HUES6 (cell line): ENCODE measurements around the gene MYOZ3.

Source experiments
- H3K27ac ChIP-seq: 2 replicates; pipeline ENCODE4 v1.7.0; 2013; ENCODE audit warnings: low read depth, mild to moderate bottlenecking, low read length, inconsistent platforms
- H3K27me3 ChIP-seq: 2 replicates; pipeline ENCODE4 v1.6.1; 2013; ENCODE audit warnings: low read length; ENCODE audit not compliant: control insufficient read depth, insufficient read depth
- H3K36me3 ChIP-seq: 2 replicates; pipeline ENCODE4 v1.6.1; 2013; ENCODE audit warnings: low read length; ENCODE audit not compliant: control insufficient read depth, insufficient read depth
- H3K4me1 ChIP-seq: 2 replicates; pipeline ENCODE4 v1.6.1; 2013; ENCODE audit warnings: low read length; ENCODE audit not compliant: control insufficient read depth, insufficient read depth
- H3K4me3 ChIP-seq: 2 replicates; pipeline ENCODE4 v1.5.1; 2013; ENCODE audit warnings: low read depth, low read length
- H3K9ac ChIP-seq: one replicate; pipeline ENCODE4 v1.6.1; 2013; ENCODE audit warnings: mild to moderate bottlenecking, low read length
- H3K9me3 ChIP-seq: 2 replicates; pipeline ENCODE4 v1.6.1; 2013; ENCODE audit warnings: low read depth, low read length; ENCODE audit not compliant: control insufficient read depth, insufficient read depth

Gene MYOZ3, protein sequence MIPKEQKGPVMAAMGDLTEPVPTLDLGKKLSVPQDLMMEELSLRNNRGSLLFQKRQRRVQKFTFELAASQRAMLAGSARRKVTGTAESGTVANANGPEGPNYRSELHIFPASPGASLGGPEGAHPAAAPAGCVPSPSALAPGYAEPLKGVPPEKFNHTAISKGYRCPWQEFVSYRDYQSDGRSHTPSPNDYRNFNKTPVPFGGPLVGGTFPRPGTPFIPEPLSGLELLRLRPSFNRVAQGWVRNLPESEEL

DNA sequence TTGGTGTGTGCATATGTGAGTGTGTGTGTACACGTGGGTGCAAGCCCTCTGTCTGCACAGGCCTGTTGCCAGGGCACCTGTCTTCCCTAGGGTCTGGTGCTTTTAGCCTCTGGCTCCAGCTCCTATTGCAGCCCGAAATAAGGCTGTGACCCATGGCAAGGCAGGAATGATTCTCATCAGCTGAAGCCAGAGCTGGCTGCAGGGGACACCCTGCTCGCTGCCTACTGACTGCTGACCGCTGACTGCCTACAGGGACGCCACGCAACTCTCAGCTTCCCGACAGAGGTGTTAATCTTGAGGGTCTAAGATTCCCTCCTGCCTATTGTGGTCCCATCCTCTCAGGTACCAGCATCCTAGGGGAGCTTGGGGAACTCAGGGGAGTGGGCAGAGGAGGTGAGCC lies at the start of gene MYOZ3:
TSS of gene MYOZ3 (plus strand) at position 166 of the 400 bp plus-strand sequence. CDS start 1,691 bp downstream, outside the sequence.
- Histone ChIP-seq H3K9me3 (no peaks in the 10 kb centered on the region), H3K4me3 (no peak within 1 kb of the TSS), H3K4me1 (peaks cover 21% of the 10 kb centered on the region), H3K27me3 (0 out of 2 replicates have a peak, but pooled peaks cover 3% of the 10 kb centered on the region), H3K27ac (no peak within 1 kb of the TSS), H3K36me3 (no peaks in the 10 kb centered on the region), H3K9ac (no peak within 1 kb of the TSS)

- Histone ChIP-seq H3K27me3 (no peaks in the 10 kb centered on the region; the same call in 1 of the 2 replicates), H3K4me1 (peaks cover 21% of the 10 kb centered on the region), H3K27ac (no peak overlapping the region), H3K9me3 (no peaks in the 10 kb centered on the region), H3K36me3 (no peaks in the 10 kb centered on the region), H3K4me3 (no peak overlapping the region), H3K9ac (no peak overlapping the region)
These were observed 48.6 kb upstream of the MYOZ3 start for GRCh38 chr5:150612405-150612804.

DNA sequence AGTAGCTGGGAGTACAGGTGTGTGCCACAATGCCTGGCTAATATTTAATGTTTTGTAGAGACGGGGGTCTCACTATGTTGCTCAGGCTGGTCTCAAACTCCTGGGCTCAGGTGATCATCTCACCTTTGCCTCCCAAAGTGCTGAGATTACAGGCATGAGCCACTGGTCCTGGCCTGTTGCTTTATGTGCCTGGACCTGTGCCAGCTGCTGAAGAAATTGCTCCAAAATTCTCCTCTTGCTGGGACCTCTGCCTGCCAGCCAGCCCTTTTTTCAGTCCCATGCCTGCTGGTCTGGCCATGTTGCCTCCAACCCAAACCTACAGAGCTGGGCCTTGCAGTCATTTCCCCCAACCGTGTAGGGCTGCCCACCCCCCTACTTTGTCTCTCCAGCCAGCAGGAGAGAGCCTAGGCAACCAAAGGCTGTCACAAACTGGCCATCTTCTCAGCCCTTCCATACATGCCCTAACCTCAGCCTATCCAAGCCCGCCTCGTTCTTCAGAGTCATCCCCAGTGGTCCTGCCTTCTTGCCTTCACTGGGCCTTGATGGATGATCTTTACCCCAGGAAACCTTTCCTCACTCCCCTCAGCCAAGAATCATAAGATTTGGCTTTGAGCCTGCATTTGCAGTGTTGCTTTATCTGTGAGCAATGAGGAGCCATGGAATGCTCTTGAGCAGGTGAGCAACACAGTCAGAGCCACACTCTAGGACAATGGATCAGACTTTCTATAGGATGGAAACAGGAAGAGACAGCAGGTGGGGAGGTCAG lies 48.0 kb upstream of the MYOZ3 start:
- H3K9ac ChIP-seq: no peak overlapping the region
- no peaks in the 10 kb centered on the region; the same call in 1 of the 2 replicates for H3K27me3 ChIP-seq
- no peak overlapping the region for H3K4me3 ChIP-seq
- no peaks in the 10 kb centered on the region for H3K9me3 ChIP-seq
- H3K4me1 ChIP-seq: peaks cover 21% of the 10 kb centered on the region
- H3K27ac ChIP-seq: no peak overlapping the region
- H3K36me3 ChIP-seq: no peaks in the 10 kb centered on the region

- peaks cover 21% of the 10 kb centered on the region for H3K4me1 ChIP-seq
- H3K27ac ChIP-seq: no peak overlapping the region
- no peak overlapping the region for H3K9ac ChIP-seq
- H3K4me3 ChIP-seq: no peak overlapping the region
- no peaks in the 10 kb centered on the region; the same call in 1 of the 2 replicates for H3K27me3 ChIP-seq
- H3K36me3 ChIP-seq: no peaks in the 10 kb centered on the region
- H3K9me3 ChIP-seq: no peaks in the 10 kb centered on the region
These were observed 46.9 kb upstream of the MYOZ3 start for GRCh38 chr5:150613991-150614660.

- Histone ChIP-seq H3K9ac (no peak overlapping the region), H3K27me3 (no peaks in the 10 kb centered on the region; the same call in 1 of the 2 replicates), H3K27ac (no peak overlapping the region), H3K36me3 (no peaks in the 10 kb centered on the region), H3K4me3 (no peak overlapping the region), H3K4me1 (peaks cover 21% of the 10 kb centered on the region), H3K9me3 (no peaks in the 10 kb centered on the region)
These were observed 46.4 kb upstream of the MYOZ3 start for GRCh38 chr5:150614661-150615060.

GRCh38 chr5:150615141-150615699 lies 45.8 kb upstream of the MYOZ3 start:
- Histone ChIP-seq H3K4me3 (no peak overlapping the region), H3K9ac (no peak overlapping the region), H3K27me3 (no peaks in the 10 kb centered on the region; the same call in 1 of the 2 replicates), H3K27ac (no peak overlapping the region), H3K4me1 (peaks cover 21% of the 10 kb centered on the region), H3K36me3 (no peaks in the 10 kb centered on the region), H3K9me3 (no peaks in the 10 kb centered on the region)

- Histone ChIP-seq H3K27ac (no peak overlapping the region), H3K27me3 (no peaks in the 10 kb centered on the region; the same call in 1 of the 2 replicates), H3K36me3 (no peaks in the 10 kb centered on the region), H3K9me3 (no peaks in the 10 kb centered on the region), H3K9ac (no peak overlapping the region), H3K4me1 (peaks cover 21% of the 10 kb centered on the region), H3K4me3 (no peak overlapping the region)
These were observed 45.0 kb upstream of the MYOZ3 start for GRCh38 chr5:150616024-150616470.

GRCh38 chr5:150616506-150616905 lies 44.5 kb upstream of the MYOZ3 start:
- Histone ChIP-seq H3K36me3 (no peaks in the 10 kb centered on the region), H3K9ac (no peak overlapping the region), H3K27ac (no peak overlapping the region), H3K27me3 (no peaks in the 10 kb centered on the region; the same call in 1 of the 2 replicates), H3K9me3 (no peaks in the 10 kb centered on the region), H3K4me3 (no peak overlapping the region), H3K4me1 (peaks cover 21% of the 10 kb centered on the region)

DNA sequence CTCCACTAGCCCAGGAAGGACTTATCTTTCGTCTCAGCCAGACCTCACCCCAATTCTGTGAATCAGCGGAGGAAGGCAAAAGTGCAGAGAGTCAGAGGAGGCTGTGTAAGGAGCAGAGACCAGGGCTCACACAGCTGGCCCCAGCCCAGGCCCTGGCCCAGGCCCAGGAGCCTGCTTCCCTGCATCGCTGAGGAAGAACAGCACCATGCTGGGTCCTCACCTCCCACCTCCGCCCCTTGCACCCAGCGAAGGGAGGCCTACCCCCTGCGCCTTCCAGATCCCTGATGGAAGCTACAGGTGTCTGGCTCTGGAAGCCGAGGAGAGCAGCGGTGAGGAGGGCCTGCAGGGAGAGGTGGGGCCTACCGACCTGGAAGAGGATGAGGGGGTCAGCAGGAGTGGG lies 42.9 kb upstream of the MYOZ3 start:
- Histone ChIP-seq H3K4me3 (no peak overlapping the region), H3K27ac (no peak overlapping the region), H3K9ac (no peak overlapping the region), H3K27me3 (peaks cover 7% of the 10 kb centered on the region), H3K4me1 (peaks cover 21% of the 10 kb centered on the region), H3K36me3 (no peaks in the 10 kb centered on the region), H3K9me3 (no peaks in the 10 kb centered on the region)

DNA sequence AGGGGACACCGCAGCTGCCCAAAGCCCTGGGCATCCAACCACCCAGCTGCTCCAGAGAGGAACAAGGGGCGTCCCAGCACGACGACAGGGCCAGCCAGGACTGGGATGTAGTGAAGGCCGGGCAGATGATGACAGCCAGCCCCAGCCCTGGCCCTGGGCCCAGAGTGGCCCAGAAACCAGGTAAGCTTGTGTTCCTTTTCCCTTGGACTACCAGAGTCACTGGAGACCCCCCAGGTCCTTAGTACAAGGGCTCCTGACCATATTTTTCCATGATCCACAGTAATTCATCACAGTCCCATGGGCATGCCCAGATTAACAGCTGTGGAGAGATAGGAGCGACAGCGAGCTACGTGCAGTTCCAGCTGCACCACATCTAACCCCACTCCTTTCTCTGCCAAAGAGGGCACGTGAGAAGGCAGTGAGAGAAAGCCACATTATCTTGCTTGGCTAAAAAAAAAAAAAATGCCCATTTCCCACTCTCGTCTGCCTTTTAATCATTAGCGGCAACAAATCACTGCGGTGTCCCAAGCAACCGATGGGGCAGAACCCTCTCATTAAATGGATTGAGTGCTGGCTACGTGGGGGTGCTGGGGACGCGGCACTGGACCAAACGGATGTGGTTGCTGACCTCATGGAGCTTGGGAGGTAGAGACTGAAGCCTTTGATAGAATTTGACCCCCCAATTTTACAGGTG lies 42.3 kb upstream of the MYOZ3 start:
- H3K27ac ChIP-seq: no peak overlapping the region
- H3K27me3 ChIP-seq: peaks cover 13% of the 10 kb centered on the region
- H3K4me3 ChIP-seq: no peak overlapping the region
- no peak overlapping the region for H3K9ac ChIP-seq
- H3K9me3 ChIP-seq: no peaks in the 10 kb centered on the region
- peaks cover 21% of the 10 kb centered on the region for H3K4me1 ChIP-seq
- no peaks in the 10 kb centered on the region for H3K36me3 ChIP-seq
